GM21515 (cell line): Measurements from ENCODE around the gene OPA3.

Experiments
- ATAC-seq: cut with Tn5 transposase; IDR thresholded peaks from one replicate; pipeline ENCODE4 v1.9.1; 2021; ENCODE audit not compliant: unreplicated experiment

Gene OPA3

GRCh38 chr19:45505996-45506245 is 78.7 kb downstream of the OPA3 start:
- no peak for ATAC-seq

GRCh38 chr19:45505151-45505995 is 79.2 kb downstream of the OPA3 start:
- no peak for ATAC-seq

- ATAC-seq, result no peak
Measured at GRCh38 chr19:45503909-45504308, 80.7 kb downstream of the OPA3 start.

GRCh38 chr19:45502111-45502510 is 82.5 kb downstream of the OPA3 start:
- no peak for ATAC-seq

GRCh38 chr19:45501730-45502014 is 82.9 kb downstream of the OPA3 start:
- no peak for ATAC-seq

- ATAC-seq, result no peak
Measured at GRCh38 chr19:45500918-45501729, 83.5 kb downstream of the OPA3 start.

GRCh38 chr19:45499196-45500180 is 85.1 kb downstream of the OPA3 start:
- ATAC-seq, result no peak

- ATAC-seq, result no peak
Measured at GRCh38 chr19:45498411-45499195, 86.0 kb downstream of the OPA3 start, which contains the start of gene PPM1N. TSS of gene PPM1N (plus strand) at chr19:45498443. CDS start at chr19:45498473, 30 bp downstream.

GRCh38 chr19:45497791-45498190 is 86.8 kb downstream of the OPA3 start:
- no peak for ATAC-seq

- ATAC-seq, result peak; percentile 19
Measured at GRCh38 chr19:45496349-45496953, 88.2 kb downstream of the OPA3 start.

GRCh38 chr19:45495178-45495577 is 89.4 kb downstream of the OPA3 start:
- ATAC-seq, result no peak

GRCh38 chr19:45494261-45494916 is 90.2 kb downstream of the OPA3 start:
- no peak for ATAC-seq

GRCh38 chr19:45492627-45493470 is 91.8 kb downstream of the OPA3 start:
- no peak for ATAC-seq

GRCh38 chr19:45492137-45492626 is 92.4 kb downstream of the OPA3 start:
- no peak for ATAC-seq

GRCh38 chr19:45489216-45489855 is 95.3 kb downstream of the OPA3 start:
- ATAC-seq, result no peak

GRCh38 chr19:45488708-45489107 is 95.9 kb downstream of the OPA3 start:
- no peak for ATAC-seq

- peak; percentile 89 for ATAC-seq
Measured at GRCh38 chr19:45485305-45486077, 99.1 kb downstream of the OPA3 start.
